RKO (cell line): ENCODE results near the gene GRK1.
"Not testable (repeated sequence)": the region's sequence is repeated elsewhere in the genome, so short reads cannot be mapped to it uniquely, and the experiment has no call there.

Source experiments
- DNase-seq: peaks from one replicate; pipeline ENCODE4 v3.0.0-alpha.2; 2016; ENCODE audit warnings: low spot score

Gene GRK1

DNA sequence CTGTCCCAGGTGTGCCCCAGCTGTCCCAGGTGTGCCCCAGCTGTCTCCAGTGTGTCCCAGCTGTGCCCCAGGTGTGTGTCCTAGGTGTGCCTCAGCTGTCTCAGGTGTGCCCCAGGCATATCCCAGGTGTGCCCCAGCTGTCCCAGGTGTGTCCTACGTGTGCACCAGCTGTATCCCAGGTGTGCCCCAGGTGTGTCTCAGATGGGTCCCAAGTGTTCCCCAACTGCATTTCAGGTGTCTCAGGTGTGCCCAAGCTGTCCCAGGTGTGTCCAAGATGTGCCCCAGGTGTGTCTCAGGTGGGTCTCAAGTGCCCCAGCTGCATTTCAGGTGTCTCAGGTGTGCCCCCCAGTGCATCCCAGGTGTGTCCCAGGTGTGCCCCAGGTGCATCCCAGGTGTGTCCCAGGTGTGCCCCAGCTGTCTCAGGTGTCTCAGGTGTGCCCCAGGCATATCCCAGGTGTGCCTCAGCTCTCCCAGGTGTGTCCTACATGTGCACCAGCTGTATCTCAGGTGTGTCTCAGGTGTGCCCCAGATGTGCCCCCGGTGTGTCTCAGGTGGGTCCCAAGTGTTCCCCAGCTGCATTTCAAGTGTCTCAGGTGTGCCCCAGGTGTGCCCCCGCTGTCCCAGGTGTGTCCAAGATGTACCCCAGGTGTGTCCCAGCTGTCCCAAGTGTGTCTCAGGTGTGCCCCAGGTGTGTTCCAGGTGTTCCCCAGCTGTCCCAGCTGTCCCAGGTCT, 1.3 kb upstream of the GRK1 start:
- no peak for DNase-seq

DNA sequence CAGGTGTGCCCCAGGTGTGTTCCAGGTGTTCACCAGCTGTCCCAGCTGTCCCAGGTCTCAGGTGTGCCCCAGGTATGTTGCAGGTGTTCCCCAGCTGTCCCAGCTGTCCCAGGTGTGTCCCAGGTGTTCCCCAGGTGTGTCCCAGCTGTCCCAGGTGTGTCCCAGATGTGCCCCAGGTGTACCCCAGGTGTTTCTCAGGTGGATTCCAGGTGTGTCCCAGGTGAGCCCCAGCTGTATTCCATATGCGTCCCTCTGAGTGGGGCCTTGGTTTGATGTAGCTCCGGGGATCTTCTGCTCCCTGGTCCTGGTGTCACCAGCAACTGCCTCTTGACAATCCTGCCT, 719 bp upstream of the GRK1 start:
- no peak for DNase-seq

DNA sequence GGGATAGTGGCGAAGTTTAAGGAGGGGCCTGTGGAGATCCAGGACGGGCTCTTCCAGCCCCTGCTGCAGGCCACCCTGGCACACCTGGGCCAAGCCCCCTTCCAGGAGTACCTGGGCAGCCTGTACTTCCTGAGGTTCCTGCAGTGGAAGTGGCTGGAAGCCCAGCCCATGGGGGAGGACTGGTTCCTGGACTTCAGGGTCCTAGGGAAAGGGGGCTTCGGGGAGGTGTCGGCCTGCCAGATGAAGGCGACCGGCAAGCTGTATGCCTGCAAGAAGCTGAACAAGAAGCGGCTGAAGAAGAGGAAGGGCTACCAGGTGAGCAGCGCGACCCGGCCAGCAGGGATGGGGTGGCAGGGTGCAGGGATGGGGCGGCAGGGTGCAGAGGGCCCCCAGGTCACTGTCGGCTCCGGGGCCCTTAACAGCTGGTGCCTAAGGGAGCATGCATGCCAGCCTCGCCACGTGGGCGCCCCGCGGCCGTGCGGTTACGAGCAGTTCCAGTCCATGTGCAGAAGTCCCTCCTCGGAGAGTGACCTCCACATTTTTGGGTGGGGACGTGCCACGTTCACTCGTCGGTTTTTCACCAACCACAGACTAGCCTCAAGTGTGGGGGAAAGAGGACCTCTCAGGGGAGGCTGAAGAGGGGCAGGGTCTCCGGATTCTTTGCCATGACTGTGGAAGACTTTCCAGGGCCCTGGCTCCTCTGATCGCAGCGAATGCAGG, 912 bp downstream of the GRK1 start:
- no peak for DNase-seq

DNA sequence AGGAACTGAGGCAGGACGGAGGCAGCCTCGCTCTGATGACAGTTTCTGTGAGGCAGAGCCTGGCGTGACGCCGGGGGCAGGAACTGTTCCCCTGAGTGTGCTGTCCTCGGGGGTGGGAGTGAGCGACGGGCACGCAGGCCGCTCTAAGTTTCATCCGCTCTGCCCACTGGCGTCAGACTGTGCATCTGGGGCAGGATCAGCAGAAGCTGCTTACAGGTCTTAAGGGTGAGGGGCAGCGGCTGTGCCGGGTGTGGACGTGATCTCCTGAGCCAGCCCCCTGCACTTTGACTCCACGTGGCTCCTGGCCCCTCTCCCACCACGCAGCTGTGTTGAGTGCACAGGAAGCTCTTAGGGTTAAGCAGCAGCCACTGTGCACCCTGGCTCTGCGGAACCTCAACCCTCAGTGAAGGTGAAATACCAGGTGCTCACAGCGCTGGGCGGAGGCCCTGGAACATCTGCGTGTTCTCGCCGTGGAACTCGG, 1.5 kb downstream of the GRK1 start:
- DNase-seq: no peak

DNA sequence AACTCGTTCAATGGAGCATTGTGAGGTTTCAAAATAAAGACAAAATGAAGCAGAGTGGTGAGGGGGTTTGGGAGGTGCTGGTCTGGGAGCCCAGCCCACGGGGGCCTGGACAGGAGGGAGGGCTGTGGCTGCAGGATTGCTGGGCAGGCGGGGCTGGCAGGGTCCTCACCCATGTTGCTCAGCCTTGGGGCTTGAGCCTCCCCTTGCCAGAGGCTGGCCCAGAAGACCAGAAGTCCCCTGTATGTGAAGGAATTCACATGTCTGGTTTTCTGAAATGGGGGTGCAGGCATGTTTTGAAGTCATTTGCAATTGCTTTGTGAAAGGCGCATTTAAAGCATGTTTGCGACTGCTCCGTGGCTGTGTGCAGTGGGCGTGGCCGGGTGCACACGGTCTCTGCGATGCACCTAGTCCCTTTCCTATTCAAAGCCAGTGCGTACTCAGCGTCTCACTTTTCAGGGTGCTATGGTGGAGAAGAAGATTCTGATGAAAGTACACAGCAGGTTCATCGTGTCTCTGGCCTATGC, 2.3 kb downstream of the GRK1 start:
- DNase-seq: no peak

DNA sequence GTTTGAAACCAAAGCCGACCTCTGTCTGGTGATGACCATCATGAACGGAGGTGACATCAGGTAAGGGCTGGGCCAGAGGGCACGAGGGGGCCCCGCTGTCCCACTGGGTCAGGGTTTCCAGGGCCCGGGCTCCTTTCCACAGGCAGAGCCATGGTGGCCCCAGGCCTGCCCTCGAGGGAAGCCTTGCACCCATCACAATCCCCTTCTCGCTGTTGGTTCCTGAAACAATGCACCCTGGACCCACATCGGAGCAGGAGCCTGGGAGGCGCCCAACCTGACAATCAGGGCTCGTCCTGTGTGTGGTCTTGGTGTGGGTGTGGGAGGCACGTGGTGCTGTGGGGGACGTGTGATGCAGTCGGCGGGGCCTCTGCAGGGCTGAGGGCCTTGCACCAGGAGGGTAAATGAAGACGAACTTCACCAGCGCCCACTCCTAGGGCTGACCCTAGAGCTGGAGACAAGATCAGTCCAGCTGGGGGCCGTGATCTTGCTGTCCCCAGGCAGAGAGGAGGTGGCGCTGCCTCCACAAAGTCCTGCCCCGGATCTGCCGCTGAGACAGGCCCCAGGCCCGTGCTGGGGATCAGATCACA, 2.8 kb downstream of the GRK1 start:
- DNase-seq: no peak

DNA sequence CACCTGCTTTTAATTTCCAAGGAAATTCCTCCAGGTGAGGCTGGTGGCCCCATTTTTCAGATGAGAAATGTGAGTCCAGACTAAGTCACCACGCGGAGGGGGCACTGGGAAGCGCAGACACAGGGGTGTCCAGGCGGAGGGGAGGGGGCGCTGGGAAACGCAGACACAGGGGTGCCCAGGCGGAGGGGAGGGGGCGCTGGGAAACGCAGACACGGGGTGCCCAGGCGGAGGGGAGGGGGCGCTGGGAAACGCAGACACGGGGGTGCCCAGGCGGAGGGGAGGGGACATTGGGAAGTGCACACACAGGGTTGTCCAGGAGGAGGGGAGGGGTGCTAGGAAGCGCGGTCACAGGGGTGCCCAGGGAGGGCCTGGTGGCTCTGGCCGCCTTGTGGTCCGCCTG, 3.5 kb downstream of the GRK1 start:
- no peak for DNase-seq

DNA sequence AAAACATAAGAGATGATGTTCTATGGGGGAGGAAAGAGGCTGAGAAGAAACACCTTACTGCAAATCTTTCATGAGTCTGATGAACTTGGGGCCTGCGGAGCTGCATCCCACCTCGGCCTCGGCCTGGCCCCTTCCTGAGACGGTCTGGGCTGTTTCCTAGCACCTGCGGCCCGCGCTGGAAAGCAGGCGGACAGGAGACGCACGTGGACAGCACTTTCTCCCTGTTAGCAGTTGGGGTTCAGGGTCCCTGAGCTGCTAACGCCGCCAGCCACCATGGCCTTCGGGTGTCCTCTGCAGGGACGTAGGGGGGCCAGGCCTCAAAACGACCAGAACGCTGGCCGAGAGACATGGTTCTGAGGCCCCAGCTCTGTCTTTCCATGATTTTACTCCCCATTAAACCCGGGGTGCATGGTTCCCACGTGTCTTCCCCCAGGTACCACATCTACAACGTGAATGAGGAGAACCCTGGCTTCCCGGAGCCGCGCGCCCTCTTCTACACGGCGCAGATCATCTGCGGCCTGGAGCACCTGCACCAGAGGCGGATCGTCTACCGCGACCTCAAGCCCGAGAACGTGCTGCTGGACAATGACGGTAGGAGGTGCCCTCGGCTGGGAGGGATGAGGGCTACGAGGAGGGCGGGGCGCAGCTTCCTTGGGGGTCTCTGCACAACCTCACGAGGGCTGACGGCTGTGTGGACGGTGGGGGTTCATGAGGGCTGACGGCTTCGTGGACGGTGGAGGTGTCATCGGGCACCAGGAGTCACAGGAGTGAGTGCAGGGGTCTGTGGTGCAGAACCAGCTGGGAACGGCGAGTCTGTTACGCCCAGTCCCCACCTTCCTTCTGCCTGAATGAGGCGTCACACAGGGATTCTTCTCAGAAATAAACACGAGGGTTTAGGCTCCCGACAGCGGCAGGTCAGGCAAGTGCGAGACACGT, 4.3 kb downstream of the GRK1 start:
- DNase-seq: no peak

DNA sequence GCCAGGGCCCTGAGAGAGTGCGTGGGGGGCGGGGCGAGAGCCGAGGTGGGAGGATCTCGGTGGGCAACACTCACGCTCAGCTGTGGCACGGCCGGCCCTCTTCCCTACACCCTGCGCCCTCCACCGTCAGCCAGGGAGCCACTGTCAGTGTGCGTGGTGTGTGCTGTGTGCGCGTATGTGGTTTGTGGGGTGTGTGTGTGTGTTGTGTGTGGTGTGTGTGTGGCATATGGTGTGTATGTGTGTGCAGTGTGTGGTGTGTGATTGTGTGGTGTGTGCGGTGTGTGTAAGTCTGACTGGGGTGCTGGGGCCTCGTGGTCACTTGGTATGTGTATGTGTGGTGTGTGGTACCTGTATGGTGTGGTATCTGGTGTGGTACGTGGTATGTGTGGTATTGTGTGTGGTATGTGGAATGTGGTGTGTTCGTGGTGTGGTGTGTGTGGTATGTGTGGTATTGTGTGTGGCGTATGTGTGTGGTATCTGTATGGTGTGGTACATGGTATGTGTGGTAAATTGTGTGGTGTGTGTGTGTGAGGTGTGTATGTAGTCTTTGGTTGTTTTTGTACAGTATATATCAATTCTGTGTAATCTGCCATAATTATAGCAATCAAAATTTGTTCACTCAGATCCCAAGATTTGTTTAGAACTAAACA, 5.1 kb downstream of the GRK1 start:
- no peak for DNase-seq

DNA sequence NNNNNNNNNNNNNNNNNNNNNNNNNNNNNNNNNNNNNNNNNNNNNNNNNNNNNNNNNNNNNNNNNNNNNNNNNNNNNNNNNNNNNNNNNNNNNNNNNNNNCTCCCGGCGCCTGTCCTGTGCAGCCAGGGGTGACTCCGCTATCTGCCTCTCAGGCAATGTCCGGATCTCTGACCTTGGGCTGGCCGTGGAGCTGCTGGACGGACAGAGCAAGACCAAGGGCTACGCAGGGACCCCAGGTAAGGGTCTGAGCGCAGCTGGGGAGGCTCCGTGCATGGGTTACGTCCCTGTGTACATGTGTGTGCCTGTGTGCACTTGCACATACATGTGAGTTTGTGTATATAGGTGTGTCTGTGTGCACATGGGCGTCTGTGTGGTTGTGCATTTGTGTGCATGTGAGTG, 55.9 kb downstream of the GRK1 start:
- no peak for DNase-seq

DNA sequence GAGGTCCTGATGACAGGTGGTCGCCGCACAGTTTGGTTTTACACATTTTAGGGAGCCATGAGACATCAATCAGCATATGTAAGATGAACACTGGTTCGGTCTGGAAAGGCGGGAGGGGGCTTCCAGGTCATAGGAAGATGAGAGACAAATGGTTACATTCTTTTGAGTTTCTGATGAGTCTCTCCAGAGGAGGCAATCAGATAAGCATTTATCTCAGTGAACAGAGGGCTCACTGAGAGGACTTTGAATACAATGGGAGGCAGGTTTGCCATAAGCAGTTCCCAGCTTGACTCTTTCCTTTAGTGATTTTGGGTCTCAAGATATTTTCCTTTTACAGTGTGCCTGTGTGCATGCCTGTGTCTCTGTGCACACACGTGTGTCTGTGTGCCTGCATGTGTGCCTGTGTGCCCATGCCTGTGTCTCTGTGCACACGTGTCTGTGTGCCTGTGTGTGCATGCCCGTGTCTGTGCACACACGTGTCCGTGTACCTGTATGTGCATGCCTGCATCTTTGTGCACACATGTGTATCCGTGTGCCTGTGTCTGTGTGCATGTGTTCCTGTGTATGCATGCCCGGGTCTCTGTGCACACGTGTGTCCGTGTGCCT, 56.5 kb downstream of the GRK1 start:
- no peak for DNase-seq

DNA sequence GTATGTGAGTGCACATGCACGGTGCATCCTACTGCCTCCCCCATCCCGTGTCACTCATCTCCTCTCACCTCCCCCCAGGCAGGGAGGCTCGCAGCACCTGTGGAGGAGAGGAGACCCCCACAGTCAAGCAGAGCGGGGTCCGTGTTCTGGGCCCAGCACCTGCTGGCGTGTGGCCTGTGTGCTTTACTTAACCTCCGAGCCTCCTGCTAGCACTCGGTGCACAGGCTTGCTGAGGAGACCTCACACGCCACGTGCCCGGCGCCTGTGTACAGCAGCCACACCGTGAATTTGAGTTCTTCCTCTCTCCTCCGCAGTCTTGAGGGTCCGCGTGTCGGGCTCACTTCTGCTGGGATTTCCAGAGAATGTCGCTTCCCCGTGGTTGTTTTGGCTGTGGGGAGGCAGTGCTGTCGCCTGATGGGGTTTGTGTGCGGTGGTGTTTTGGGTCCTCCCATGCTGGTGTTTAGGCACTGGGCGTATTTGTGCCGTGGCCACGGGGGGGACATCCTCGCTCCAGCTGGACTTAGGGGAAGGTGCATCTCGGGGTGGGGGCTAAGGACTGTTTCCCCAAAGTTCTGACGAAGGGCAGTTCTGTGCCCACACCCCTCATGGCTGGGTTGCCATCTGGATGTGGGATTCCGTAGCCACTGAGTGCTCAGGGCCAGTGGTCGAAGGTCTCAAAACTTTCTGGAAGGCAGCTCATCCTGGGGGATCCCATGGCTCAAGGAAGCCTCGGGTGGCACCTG, 57.2 kb downstream of the GRK1 start:
- DNase-seq: no peak

DNA sequence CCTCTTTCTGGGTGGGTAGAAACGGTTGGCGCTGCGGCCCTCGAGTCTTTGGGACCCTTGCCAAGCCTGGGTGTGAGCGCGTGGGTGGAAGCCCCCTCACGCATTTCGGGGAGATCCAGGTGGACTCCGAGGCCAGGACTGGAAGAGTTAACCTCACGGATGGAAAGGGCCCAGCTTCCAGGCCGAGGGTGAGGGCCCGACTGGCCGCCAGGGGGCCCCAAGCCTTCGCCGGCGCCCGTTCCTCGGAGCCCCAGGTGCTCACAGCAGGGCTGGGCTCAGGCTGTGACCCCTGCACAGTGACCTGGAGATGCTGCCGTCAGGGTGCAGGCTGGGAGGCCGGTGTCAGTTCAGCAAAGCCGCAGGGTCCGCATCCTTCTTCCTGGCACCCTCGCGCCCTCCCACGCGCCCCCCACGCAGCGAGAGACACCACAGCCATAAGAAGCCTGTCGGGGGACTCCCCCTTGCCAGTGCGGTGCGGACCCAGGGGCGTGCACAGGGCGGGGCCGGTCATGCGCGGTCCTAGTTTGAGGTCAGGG, 57.8 kb downstream of the GRK1 start:
- no peak for DNase-seq

DNA sequence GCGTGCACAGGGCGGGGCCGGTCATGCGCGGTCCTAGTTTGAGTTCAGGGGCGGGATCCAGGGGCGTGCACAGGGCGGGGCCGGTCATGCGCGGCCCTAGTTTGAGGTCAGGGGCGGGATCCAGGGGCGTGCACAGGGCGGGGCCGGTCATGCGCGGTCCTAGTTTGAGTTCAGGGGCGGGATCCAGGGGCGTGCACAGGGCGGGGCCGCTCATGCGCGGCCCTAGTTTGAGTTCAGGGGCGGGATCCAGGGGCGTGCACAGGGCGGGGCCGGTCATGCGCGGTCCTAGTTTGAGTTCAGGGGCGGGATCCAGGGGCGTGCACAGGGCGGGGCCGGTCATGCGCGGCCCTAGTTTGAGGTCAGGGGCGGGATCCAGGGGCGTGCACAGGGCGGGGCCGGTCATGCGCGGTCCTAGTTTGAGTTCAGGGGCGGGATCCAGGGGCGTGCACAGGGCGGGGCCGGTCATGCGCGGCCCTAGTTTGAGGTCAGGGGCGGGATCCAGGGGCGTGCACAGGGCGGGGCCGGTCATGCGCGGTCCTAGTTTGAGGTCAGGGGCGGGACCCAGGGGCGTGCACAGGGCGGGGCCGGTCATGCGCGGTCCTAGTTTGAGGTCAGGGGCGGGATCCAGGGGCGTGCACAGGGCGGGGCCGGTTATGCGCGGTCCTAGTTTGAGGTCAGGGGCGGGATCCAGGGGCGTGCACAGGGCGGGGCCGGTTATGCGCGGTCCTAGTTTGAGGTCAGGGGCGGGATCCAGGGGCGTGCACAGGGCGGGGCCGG, 58.5 kb downstream of the GRK1 start:
- DNase-seq: not testable (repeated sequence)

DNA sequence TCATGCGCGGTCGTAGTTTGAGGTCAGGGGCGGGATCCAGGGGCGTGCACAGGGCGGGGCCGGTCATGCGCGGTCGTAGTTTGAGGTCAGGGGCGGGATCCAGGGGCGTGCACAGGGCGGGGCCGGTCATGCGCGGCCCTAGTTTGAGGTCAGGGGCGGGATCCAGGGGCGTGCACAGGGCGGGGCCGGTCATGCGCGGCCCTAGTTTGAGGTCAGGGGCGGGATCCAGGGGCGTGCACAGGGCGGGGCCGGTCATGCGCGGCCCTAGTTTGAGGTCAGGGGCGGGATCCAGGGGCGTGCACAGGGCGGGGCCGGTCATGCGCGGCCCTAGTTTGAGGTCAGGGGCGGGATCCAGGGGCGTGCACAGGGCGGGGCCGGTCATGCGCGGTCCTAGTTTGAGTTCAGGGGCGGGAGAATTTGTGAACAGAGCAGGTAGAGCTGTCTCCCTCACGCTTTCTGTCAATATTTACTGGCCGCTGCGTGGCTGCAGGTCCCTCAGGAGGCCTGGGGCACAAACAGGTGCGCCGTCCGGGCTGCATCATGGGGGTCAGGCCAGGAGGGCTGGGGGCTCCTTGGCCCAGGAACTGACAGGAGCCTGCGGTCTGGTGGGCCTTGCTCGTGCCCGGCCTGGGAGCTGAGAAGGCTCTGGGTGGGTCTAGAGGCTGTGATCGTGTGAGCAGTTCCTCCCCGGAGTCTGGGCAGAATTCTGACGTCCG, 59.2 kb downstream of the GRK1 start:
- not testable (repeated sequence) for DNase-seq

DNA sequence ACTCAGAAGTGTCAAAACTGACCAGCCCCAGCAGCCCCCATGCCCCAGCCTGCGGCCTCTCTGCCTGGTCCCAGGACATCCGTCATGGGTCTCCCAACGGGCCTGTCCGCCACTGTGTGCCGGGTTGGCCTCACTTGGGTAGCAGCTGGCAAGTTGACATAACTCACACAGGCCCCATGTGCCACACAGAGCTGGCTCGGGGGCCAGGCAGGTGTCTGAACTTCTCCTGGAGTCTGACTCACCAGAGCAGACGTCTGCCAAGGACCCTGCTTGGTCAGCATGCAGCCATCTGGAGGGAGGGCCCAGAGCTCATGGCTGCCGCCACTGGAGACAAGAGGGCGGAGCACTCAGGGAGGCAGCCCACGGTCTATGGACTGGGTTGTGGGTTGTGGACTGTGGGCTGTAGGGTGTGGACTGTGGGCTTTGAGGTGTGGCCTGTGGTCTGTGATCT, 60.0 kb downstream of the GRK1 start:
- no peak for DNase-seq

DNA sequence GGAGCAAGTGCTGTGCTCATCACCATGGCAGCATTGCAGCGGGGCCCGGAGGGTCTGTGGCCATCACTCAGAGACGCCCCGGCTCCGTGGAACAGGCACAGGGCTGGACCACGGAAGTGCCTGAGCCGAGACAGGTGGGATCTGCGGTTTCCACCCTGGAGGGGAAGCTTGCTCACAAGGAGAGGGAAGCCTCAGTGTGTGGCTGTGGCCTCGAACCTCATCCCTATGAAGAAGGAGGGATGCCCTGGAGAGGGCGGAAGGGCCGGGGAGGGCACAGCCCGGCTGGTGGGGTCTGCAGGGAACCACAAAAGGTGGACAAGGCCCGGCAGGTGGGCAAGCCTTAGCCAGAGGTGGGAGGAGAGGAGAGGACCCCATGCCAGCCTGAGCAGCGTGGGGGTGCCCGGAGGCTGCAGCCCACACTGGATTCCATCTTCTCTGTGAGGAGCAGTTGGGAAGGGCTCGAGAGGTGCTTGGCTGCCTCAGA, 61.6 kb downstream of the GRK1 start:
- DNase-seq: no peak
